NOMO-1 treated with DMSO at 0.1 percent for 48 hours (cell line): ENCODE data around the gene TCOF1.
A peak's percentile ranks its signal among the peaks of the same experiment; 100 is the strongest.
"Not testable (repeated sequence)": the region's sequence is repeated elsewhere in the genome, so short reads cannot be mapped to it uniquely, and the experiment has no call there.

Source experiments
- DNase-seq: peaks from one replicate; lab custom pipeline; 2025; ENCODE audit not compliant: unreplicated experiment; lab: John Stamatoyannopoulos, UW

The TCOF1 gene

GRCh38 chr5:150419630-150420270, 62.3 kb downstream of the TCOF1 start:
- DNase-seq = peak; percentile 42

DNA sequence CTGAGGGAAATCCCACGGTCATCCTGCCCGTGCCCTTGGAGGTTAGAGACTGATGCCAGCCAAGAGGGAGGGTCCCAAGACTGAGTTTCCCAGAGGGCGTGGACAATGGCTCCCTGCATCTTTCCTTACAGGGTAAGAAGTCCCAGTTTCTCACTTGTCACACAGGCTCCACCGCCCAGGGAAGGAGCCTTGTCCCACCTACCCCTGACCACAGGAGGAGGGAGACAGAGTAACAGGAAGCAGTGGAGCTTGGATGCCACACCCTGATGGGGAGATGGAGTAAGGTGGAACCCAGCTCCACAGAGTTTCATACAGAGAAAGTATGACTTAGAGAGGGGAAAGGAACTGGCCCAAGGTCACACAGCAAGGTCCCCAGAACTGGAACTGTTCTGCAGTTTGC, 64.6 kb downstream of the TCOF1 start:
- DNase-seq = no peak

DNA sequence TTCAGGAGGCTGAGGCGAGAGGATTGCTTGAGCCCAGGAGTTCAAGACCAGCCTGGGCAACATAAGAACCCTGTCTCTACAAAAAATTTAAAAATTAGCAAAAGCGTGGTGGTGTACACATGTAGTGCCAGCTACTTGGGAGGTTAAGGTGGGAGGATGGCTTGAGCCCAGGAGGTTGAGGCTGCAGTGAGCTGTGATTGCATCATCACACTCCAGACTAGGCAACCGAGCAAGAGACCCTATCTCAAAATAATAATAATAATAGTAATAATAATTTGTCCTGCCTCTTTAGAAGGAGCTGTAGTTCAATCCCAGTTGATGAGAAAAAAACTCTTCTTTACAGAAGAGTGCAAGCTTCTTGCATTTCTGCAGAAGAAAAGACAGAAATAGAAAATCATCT, 65.3 kb downstream of the TCOF1 start:
- DNase-seq = no peak

DNA sequence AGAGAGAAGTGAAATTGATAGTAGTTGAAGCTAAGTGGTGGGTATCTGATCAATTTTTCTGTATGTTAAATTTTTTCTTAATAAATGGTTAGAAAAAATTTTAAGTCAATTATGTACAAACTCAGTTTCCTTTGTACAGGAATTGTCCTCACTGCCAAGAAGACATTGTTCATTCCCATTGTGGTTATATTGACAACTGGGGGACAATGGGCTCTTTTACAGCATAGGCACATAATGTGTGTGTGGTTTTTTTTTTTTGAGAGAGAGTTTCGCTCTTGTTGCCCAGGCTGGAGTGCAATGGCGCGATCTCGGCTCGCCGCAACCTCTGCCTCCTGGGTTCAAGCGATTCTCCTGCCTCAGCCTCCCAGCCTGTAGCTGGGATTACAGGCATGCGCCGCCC, 68.7 kb downstream of the TCOF1 start:
- not testable (repeated sequence) for DNase-seq

DNA sequence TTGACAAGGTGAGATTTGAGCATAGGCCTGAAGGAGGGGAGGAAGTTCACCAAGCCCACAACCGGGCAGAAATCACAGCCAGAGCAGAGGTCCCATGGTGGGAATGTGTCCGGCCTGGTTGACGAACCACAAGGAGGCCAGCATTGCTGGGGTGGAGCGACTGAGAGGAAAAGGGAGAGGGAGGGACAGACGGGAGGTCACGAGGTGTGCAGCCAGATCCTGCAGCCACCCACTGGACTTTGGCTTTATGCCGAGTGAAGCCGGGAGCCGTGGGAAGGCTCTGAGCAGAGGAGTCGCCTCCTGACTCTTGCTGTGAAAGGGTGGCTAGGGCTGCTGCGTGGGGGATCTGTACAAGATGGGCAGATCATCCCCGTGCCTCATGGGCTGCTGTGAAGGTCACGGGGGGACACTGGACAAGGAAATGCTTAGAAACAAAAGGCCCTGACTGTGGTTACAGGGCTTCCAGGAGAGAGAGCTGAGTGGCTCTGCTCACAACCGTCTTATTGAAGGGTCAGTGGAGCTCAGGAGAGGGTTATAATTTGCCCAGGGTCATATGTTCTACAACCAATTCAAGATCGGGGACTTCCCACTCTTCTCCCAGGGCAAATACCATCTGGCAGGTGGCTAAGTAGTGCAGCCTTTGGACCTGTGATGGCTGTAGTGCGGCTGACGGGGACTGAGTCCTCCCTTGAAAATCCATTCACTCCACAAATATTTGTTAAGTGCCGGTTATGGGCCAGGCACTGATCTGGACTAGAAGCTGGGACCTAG, 70.8 kb downstream of the TCOF1 start:
- no peak for DNase-seq

DNA sequence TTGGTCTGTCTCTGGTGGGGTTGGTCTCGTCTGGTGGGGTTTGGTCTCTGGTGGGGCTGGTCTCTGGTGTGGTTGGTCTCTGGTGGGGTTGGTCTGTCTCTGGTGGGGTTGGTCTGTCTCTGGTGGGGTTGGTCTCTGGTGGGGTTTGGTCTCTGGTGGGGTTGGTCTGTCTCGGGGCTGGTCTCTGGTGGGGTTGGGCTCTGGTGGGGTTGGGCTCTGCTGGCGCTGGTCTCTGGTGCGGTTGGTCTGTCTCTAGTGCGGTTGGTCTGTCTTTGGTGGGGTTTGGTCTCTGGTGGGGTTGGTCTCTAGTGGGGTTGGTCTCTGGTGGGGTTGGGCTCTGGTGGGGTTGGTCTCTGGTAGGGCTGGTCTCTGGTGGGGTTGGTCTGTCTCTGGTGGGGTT, 71.5 kb downstream of the TCOF1 start:
- DNase-seq = no peak

- peak; percentile 51 for DNase-seq
Observed at GRCh38 chr5:150429410-150429873, 71.9 kb downstream of the TCOF1 start.

DNA sequence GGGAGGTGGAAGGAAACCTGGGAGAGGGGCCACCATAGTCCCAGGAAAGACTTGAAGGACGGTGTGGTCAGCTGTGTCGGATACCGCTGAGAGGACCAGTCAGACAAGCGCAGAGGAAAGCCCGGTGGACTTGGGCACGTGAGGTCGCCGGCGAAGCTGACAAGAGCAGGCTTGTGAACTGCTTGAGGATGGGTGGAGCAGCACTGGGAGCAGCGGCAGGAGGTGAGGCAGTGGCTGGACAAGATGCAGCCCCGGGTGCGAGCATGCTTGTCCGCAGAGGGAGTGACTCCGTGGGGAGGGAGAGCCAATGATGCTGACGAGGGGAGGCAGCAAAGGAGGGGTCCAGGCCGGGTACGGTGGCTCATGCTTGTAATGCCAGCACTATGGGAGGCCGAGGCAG, 73.6 kb downstream of the TCOF1 start:
- no peak for DNase-seq

- no peak for DNase-seq
Observed at GRCh38 chr5:150431574-150431973, 74.1 kb downstream of the TCOF1 start.

- no peak for DNase-seq
Observed at GRCh38 chr5:150434464-150434863, 77.0 kb downstream of the TCOF1 start.

DNA sequence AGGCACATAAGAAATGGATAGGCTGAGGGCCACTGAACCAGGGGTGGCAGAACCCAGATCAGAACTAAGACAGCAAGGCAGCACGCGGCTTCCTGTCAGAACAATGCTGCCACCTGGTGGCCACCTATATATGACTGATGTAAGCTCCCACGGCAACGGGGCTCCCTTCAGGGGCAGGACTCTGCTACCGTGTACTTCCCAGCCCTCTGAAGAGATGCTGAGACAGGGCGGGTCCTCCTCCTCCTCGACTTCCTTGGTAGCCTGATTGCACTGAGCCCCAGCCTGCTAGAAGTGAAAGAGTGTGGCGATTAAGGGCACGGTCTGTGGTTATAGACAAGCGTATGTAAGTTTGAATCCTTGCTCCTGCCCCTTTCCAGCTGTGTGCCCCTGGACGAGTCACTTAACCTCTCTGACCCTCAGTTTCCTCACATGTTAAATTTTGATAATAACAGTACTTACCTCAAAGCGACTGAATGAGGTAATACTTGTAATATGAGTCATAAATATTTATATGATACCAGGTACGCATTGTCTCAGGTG, 78.7 kb downstream of the TCOF1 start:
- peak; percentile 92 for DNase-seq

GRCh38 chr5:150438873-150439546, 81.5 kb downstream of the TCOF1 start:
- DNase-seq = no peak

DNA sequence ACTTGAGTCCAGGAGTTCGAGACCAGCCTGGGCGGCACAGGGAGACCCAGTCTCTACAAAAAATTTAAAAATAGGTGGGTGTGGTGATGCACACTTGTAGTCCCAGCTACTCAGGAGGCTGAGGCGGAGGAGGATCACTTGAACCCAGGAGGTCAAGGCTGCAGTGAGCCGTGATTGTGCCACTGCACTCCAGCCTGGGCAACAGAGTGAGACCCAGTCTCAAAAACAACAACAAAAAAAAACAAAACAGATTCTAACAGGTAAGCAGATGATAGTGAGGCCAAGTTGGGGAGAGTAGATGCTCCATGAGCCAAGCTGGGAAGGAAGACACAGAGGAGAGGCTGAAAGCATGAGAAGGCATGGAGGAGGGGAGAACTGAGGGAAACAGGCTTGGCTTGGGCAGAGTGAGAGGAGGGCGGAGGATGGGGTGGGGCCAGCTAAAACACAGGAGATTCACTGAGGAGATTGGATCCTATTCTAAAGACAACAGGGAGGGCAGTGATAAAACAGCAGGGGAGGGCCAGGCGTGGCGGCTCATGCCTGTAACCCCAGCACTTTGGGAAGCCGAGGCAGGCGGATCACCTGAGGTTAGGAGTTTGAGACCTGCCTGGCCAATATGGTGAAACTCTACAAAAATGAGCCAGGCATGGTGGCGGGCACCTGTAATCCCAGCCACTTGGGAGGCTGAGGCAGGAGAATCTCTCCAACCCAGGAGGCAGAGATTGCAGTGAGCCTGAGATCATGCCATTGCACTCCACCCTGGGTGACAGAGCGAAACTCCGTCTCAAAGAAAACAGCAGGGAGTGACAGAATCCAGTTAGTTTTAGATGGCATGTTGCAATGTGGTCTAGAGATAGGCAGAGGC, 83.7 kb downstream of the TCOF1 start:
- no peak for DNase-seq

GRCh38 chr5:150441813-150442698, 84.6 kb downstream of the TCOF1 start:
- no peak for DNase-seq

DNA sequence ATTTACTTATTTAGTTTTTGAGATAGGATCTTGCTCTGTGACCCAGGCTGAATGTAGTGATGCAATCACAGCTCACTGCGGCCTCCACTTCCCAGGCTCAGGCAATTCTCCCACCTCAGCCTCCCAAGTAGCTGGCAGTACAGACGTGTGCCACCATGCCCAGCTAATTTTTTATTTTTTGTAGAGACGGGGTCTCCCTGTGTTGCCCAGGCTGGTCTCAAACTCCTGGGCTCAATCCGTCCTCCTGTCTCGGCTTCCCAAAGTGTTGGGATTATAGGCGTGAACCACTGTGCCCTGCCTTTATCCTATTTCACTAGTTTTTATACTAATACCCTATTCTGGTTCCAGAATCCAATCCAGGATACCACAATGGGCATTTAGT, 85.2 kb downstream of the TCOF1 start:
- DNase-seq = no peak

DNA sequence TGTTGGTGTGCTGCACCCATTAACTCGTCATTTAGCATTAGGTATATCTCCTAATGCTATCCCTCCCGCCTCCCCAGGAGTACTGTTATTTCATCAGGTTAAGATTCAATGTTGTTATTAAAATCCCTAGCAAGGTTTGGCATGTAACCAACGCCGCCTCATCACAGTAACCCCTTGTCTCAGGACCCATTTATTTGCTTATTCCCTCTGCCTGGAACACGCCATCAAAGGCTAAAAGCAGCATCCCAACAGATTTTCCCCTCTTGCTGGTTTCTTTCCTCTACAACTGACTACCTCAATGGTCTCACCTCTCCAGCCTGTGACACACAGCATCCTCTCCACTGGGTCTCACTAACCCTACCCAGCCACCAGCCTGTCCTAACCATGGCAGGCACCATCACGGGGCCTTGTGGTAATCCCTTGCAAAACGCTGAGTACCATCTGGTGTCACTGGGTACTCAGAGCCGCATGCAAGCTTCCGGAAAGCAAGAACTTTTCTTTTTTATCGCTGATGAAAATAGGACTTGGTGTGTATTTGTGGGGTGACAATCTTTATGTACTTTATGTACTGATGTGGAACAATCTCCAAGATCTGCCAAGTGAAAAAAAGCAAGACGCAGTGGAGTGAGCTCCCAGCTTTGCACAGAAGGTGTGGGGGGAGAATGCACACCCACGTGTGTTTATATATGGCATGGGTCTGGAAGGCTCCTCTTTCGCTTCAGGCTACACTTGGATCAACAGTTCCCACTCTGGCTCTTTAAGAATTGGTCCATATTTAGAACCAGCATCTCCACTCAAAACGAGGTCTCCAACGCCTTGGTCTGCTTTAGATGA, 86.0 kb downstream of the TCOF1 start:
- no peak for DNase-seq

GRCh38 chr5:150444770-150445169, 87.3 kb downstream of the TCOF1 start:
- no peak for DNase-seq

DNA sequence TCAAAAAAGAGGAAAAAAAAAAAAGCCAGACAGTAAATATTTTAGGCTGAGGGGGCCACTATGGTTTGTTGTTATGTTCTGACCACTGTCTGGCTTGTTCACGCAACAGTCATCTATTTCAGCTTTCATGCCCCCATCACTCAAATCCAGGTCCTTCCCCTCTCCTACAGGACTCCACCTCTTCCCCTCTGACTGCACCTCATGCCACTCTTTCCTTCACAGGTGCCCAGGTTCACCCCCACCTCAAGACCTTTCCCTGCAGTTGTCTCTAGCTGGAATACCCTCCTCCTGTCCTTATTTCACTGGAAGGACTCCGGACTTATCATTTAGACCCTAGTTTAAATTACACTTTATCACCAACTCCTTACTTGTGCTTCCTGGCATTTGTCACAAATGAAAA, 88.6 kb downstream of the TCOF1 start:
- no peak for DNase-seq

- no peak for DNase-seq
Observed at GRCh38 chr5:150446583-150446982, 89.1 kb downstream of the TCOF1 start.
